Caco-2 (cell line): ENCODE measurements around the gene PACSIN1. TPM values are rescaled to one million over a fixed set of nuclear protein-coding genes. Genes with fewer than 3 reads are reported as not detected.

Source experiments
- BruUV-seq: library from RNA; stranded (reverse); fragments of 400-500 nt; replicated peaks from 2 replicates; lab custom pipeline; 2021; lab: Mats Ljungman, UMichigan
- CTCF ChIA-PET: fragments of 300-600 bp; sonication (Branson Sonifier 250); formaldehyde crosslinking; loops from one replicate; lab custom pipeline; 2022; ENCODE audit warnings: antibody characterized with exemption; lab: Charles Lee
- POLR2A ChIA-PET: fragments of 300-600 bp; sonication (Branson Sonifier 250); formaldehyde crosslinking; loops from one replicate; lab custom pipeline; 2022; ENCODE audit warnings: antibody characterized with exemption; lab: Charles Lee
- DNase-seq, 2 experiments: peaks; one replicate each; pipeline versions ENCODE4 v3.0.0 to v3.0.0-alpha.2; 2020 to 2022
- H3K27me3 ChIP-seq: replicated peaks from 2 replicates; pipeline ENCODE4 v1.6.0; 2011; ENCODE audit warnings: low read length; ENCODE audit not compliant: control insufficient read depth, insufficient read depth
- H3K36me3 ChIP-seq: 2 replicates; pipeline ENCODE4 v1.5.1; 2011; ENCODE audit warnings: low read length; ENCODE audit not compliant: control insufficient read depth, insufficient read depth
- H3K4me1 ChIP-seq: fragments of 250-450 bp; sonication (Bioruptor Pico); 2 replicates; pipeline ENCODE4 v1.5.1; 2020; ENCODE audit warnings: mild to moderate bottlenecking
- H3K4me3 ChIP-seq: 2 replicates; pipeline ENCODE4 v1.5.1; 2011; ENCODE audit warnings: low read depth, mild to moderate bottlenecking, control low read depth, low read length
- H3K9me3 ChIP-seq: fragments of 250-450 bp; sonication (Bioruptor Pico); 2 replicates; pipeline ENCODE4 v1.5.1; 2020; ENCODE audit warnings: mild to moderate bottlenecking, moderate library complexity
- H3K27ac Mint-ChIP-seq: one replicate; pipeline ENCODE4 v1.8.0; 2022; ENCODE audit warnings: mixed read lengths; ENCODE audit not compliant: unreplicated experiment
- H3K27me3 Mint-ChIP-seq: one replicate; pipeline ENCODE4 v1.8.0; 2022; ENCODE audit warnings: mixed read lengths; ENCODE audit not compliant: insufficient read depth, unreplicated experiment
- H3K36me3 Mint-ChIP-seq: one replicate; pipeline ENCODE4 v1.8.0; 2022; ENCODE audit warnings: mild to moderate bottlenecking, mixed read lengths; ENCODE audit not compliant: insufficient read depth, unreplicated experiment
- H3K4me1 Mint-ChIP-seq: one replicate; pipeline ENCODE4 v1.8.0; 2022; ENCODE audit warnings: low read depth, mixed read lengths; ENCODE audit not compliant: unreplicated experiment
- H3K4me3 Mint-ChIP-seq: one replicate; pipeline ENCODE4 v1.8.0; 2022; ENCODE audit warnings: mild to moderate bottlenecking, moderate library complexity, mixed read lengths; ENCODE audit not compliant: unreplicated experiment
- H3K9me3 Mint-ChIP-seq: one replicate; pipeline ENCODE4 v1.8.0; 2022; ENCODE audit warnings: mixed read lengths; ENCODE audit not compliant: unreplicated experiment
- CTCF ChIP-seq, 2 experiments: fragments of 200-600 bp in 1 of 2; IDR thresholded peaks; 1 replicate in 1 of 2; 2 replicates in 1 of 2; pipeline versions ENCODE4 v1.5.1 to v1.8.0; 2011 to 2022; ENCODE audit warnings: antibody characterized with exemption in 1 of 2, control low read depth in 1 of 2, inconsistent platforms in 1 of 2, low read depth in 1 of 2, low read length in 1 of 2, mild to moderate bottlenecking in 1 of 2, moderate library complexity in 1 of 2; ENCODE audit not compliant: insufficient read depth in 1 of 2, severe bottlenecking in 1 of 2, unreplicated experiment in 1 of 2
- intact Hi-C: fragments of 100-400 bp; cut with micrococcal nuclease; formaldehyde crosslinking; loops from one replicate; pipeline ENCODE4 v1.10.0; 2022; ENCODE audit not compliant: unreplicated experiment
- total RNA-seq: library from RNA; stranded (reverse); gene quantifications from 2 replicates; pipeline ENCODE4 v1.2.3, GENCODE V29; 2022

Gene PACSIN1
- total RNA-seq, 1 experiment from 2014 or later: 3.7 TPM

- Histone ChIP-seq H3K27me3 (no peaks in the 10 kb centered on the region), H3K4me3 (no peak overlapping the region), H3K9me3 (no peaks in the 10 kb centered on the region), H3K36me3 (no peaks in the 10 kb centered on the region), H3K4me1 (no peaks in the 10 kb centered on the region)
- intact Hi-C loops: no loop called here
- POLR2A ChIA-PET: no interaction called here
- TF ChIP-seq CTCF (IDR thresholded peaks at IDR 0.05; ENCODE audit: insufficient read depth in 1 of 2, low read depth in 1 of 2, low read length in 1 of 2, severe bottlenecking in 1 of 2, unreplicated experiment in 1 of 2): no peak
- no peak overlapping the region for H3K4me3 Mint-ChIP-seq
- no peaks in the 10 kb centered on the region for H3K36me3 Mint-ChIP-seq
- no peaks in the 10 kb centered on the region for H3K9me3 Mint-ChIP-seq
- CTCF ChIA-PET: interaction anchor here (1.0 kb wide), 1 partner anchor 60 kb away, joined by 3 read pairs; no protein-coding TSS in a partner anchor
- no peak for DNase-seq
- no peak overlapping the region for H3K27ac Mint-ChIP-seq
- no peaks in the 10 kb centered on the region for H3K4me1 Mint-ChIP-seq
- no TSS peak for BruUV-seq
- no peaks in the 10 kb centered on the region for H3K27me3 Mint-ChIP-seq
Observed at GRCh38 chr6:34475238-34475682, 9.4 kb downstream of the PACSIN1 start.

DNA sequence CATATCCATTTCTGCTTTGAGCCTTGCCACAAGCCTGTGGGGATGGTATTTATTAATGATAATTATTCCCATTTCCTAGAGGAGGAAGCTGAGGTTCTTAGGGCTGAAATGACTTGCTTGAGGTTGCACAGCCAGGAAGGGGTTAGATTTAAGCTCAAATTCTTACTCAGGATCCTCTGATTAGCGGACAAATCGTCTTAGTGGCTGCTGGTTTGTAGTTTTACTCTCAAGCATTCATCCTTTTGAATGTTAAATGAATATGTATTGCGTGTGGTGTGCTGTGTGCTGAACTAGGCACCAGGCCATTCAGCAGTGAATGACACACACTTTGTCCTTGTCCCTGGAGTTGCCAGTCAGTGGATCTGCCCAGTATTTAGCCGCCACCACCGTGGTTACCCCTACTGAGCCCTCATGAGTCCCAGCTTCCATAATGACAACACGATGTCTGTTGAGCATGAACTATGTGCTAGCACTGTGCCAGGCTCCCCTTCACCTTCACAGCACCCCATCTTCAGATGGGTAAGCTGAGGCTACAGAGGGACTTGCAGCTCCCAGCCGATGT lies 10.0 kb downstream of the PACSIN1 start:
- Mint-ChIP-seq H3K4me3 (no peak overlapping the region), H3K27me3 (no peaks in the 10 kb centered on the region), H3K27ac (no peak overlapping the region), H3K9me3 (no peaks in the 10 kb centered on the region), H3K4me1 (no peaks in the 10 kb centered on the region), H3K36me3 (no peaks in the 10 kb centered on the region)
- ChIA-PET CTCF (interaction anchor here (0.6 kb wide), 1 partner anchor 1274 kb away, joined by 3 read pairs; no protein-coding TSS in a partner anchor), POLR2A (no interaction called here)
- no peaks in the 10 kb centered on the region for H3K36me3 ChIP-seq
- no peak for DNase-seq
- no TSS peak for BruUV-seq
- H3K9me3 ChIP-seq: no peaks in the 10 kb centered on the region
- H3K4me1 ChIP-seq: no peaks in the 10 kb centered on the region
- intact Hi-C loops: no loop called here
- H3K27me3 ChIP-seq: no peaks in the 10 kb centered on the region
- no peak for TF ChIP-seq CTCF (IDR thresholded peaks at IDR 0.05; ENCODE audit: insufficient read depth in 1 of 2, low read depth in 1 of 2, low read length in 1 of 2, severe bottlenecking in 1 of 2, unreplicated experiment in 1 of 2)
- no peak overlapping the region for H3K4me3 ChIP-seq

GRCh38 chr6:34476447-34476846 lies 10.6 kb downstream of the PACSIN1 start:
- H3K27me3 Mint-ChIP-seq: no peaks in the 10 kb centered on the region

More at GRCh38 chr6:34476447-34476846, 10.6 kb downstream of the PACSIN1 start:
- intact Hi-C loops: no loop called here
- H3K4me1 Mint-ChIP-seq: no peaks in the 10 kb centered on the region
- H3K27ac Mint-ChIP-seq: no peak overlapping the region
- no peak for DNase-seq
- H3K9me3 Mint-ChIP-seq: no peaks in the 10 kb centered on the region
- POLR2A ChIA-PET: no interaction called here
- H3K36me3 ChIP-seq: no peaks in the 10 kb centered on the region
- H3K36me3 Mint-ChIP-seq: no peaks in the 10 kb centered on the region
- no peaks in the 10 kb centered on the region for H3K9me3 ChIP-seq
- H3K27me3 ChIP-seq: no peaks in the 10 kb centered on the region
- no peak overlapping the region for H3K4me3 Mint-ChIP-seq
- no peak overlapping the region for H3K4me3 ChIP-seq
- no TSS peak for BruUV-seq
- no peaks in the 10 kb centered on the region for H3K4me1 ChIP-seq
- CTCF ChIA-PET: interaction anchor here (0.6 kb wide), 1 partner anchor 1273 kb away, joined by 3 read pairs; no protein-coding TSS in a partner anchor
- TF ChIP-seq CTCF (IDR thresholded peaks at IDR 0.05; ENCODE audit: insufficient read depth in 1 of 2, low read depth in 1 of 2, low read length in 1 of 2, severe bottlenecking in 1 of 2, unreplicated experiment in 1 of 2): no peak
